Activated T-cell treated with anti-CD3 and anti-CD28 coated beads for 24 hours (primary cell): ENCODE measurements around the gene THAP4.

Experiments used
- DNase-seq: peaks from one replicate; pipeline ENCODE4 v3.0.0-alpha.2; 2020; ENCODE audit warnings: low read depth

THAP4 gene

GRCh38 chr2:241546771-241547498 is 90.0 kb downstream of the THAP4 start:
- no peak for DNase-seq

- DNase-seq = no peak
Measured at GRCh38 chr2:241545523-241546473, 91.2 kb downstream of the THAP4 start.

- DNase-seq = no peak
Measured at GRCh38 chr2:241545106-241545505, 91.9 kb downstream of the THAP4 start.

GRCh38 chr2:241542278-241542605 is 94.7 kb downstream of the THAP4 start:
- DNase-seq = no peak

- no peak for DNase-seq
Measured at GRCh38 chr2:241541564-241542277, 95.2 kb downstream of the THAP4 start.

- peak; percentile 47 for DNase-seq
Measured at GRCh38 chr2:241540771-241541561, 96.0 kb downstream of the THAP4 start.

GRCh38 chr2:241540401-241540770 is 96.6 kb downstream of the THAP4 start:
- no peak for DNase-seq

- no peak for DNase-seq
Measured at GRCh38 chr2:241539616-241540374, 97.2 kb downstream of the THAP4 start.

GRCh38 chr2:241538838-241539615 is 97.9 kb downstream of the THAP4 start:
- no peak for DNase-seq

- no peak for DNase-seq
Measured at GRCh38 chr2:241535871-241536655, 100.9 kb downstream of the THAP4 start.

GRCh38 chr2:241534701-241535375 is 102.1 kb downstream of the THAP4 start:
- DNase-seq = no peak
